ENCODE data around the gene CLN6.

Gene CLN6

DNA sequence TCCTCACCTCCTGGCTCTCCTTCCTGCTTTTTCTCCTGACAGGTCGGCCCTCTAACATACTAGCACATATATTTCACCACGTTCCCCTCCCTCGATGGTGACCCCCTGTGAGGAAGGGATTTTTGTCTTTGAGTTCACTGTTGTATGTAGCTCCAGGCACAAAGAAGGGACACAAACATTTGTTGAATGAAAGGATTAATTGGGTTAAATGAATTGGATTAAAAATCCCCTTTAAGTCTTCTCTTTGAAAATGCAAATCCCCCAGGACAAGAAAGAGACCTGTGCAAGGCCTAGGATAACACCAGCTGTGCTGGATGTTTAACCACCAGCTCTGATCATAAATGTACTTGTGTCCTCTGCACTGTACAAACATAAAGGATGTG, 27.7 kb downstream of the CLN6 start:
- TF ChIP-seq POLR2A (IDR thresholded peaks at IDR 0.05; ENCODE audit: extremely low read depth, insufficient read length) (no peak), CTCF (IDR thresholded peaks at IDR 0.05; ENCODE audit: low read depth, low read length) (no peak), MYC (IDR thresholded peaks at IDR 0.05; ENCODE audit: low read depth, low read length) (no peak), MAX (IDR thresholded peaks at IDR 0.05; ENCODE audit: low read depth, low read length) (no peak)
- DNase-seq (ENCODE audit: low read depth) = no peak
- no peak overlapping the region for H3K4me3 ChIP-seq (ENCODE audit: low read depth, low read length)

DNA sequence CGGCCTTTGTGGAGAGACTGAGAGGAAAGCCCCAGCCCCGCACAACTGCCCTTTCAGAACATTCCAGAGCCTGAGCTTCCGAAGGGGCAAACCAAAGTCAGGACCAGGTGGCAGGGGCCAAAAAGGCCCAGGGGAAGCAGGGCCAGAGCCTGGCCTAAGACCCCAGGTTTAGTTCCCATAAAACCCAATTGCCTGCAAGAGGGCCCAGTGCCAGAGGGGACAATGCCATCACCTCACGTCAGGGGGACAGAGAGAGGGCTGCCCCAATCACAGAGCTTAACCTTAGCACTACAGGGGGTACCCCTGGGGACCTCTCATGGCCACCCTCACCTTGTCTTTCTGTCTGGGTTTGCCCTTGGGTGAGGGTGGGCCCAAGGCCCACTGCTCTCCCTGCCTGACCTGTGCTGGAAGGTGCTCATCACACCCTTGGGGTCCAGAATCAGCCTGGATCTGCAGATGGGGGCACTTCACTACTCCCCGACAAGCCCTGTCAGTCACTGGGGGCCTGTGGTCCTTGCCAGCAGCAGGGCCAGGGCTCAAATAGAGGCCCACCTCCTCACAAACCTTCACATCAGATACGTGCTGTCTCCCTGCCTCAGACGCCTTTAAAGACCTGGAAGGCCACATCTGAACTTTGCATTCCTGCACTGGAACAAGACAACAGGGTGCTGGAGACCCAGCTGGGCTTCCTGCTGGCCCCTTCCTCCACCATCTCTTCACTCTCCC, 28.2 kb downstream of the CLN6 start:
- H3K4me3 ChIP-seq (ENCODE audit: low read depth, low read length) = no peak overlapping the region
- TF ChIP-seq CTCF (IDR thresholded peaks at IDR 0.05; ENCODE audit: low read depth, low read length) = no peak
- no peak for TF ChIP-seq MYC (IDR thresholded peaks at IDR 0.05; ENCODE audit: low read depth, low read length)
- no peak for TF ChIP-seq POLR2A (IDR thresholded peaks at IDR 0.05; ENCODE audit: extremely low read depth, insufficient read length)
- TF ChIP-seq MAX (IDR thresholded peaks at IDR 0.05; ENCODE audit: low read depth, low read length) = no peak
- no peak for DNase-seq (ENCODE audit: low read depth)

- TF ChIP-seq MAX (IDR thresholded peaks at IDR 0.05; ENCODE audit: low read depth, low read length) (no peak), POLR2A (IDR thresholded peaks at IDR 0.05; ENCODE audit: extremely low read depth, insufficient read length) (no peak), MYC (IDR thresholded peaks at IDR 0.05; ENCODE audit: low read depth, low read length) (no peak), CTCF (IDR thresholded peaks at IDR 0.05; ENCODE audit: low read depth, low read length) (no peak)
These were observed 29.3 kb downstream of the CLN6 start for GRCh38 chr15:68200016-68200861.

DNA sequence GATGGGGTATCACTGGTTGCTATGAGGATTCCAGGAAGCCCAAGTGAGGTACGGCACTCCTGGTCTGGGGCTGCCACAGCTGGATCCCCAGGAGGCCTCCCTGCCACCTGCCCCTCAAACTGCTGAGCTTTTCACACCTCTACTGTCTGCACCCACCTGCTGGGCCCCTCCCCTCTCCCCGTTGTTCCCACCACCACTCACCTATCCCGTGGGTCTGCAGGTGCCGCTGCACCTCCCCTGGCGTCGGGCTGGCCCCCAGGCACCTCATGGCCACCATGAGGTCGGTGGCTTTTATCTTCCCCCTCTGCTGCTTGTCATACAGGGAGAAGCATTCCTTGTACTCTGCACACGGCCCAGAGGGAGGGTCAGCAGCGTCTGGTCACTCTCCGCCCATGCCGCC, 30.2 kb downstream of the CLN6 start:
- DNase-seq (ENCODE audit: low read depth) = no peak

More at GRCh38 chr15:68200016-68200861, 29.3 kb downstream of the CLN6 start:
- no peak overlapping the region for H3K4me3 ChIP-seq (ENCODE audit: low read depth, low read length)
- no peak for DNase-seq (ENCODE audit: low read depth)

More for the DNA sequence above, 30.2 kb downstream of the CLN6 start:
- no peak for TF ChIP-seq CTCF (IDR thresholded peaks at IDR 0.05; ENCODE audit: low read depth, low read length)
- no peak for TF ChIP-seq MAX (IDR thresholded peaks at IDR 0.05; ENCODE audit: low read depth, low read length)
- no peak for TF ChIP-seq POLR2A (IDR thresholded peaks at IDR 0.05; ENCODE audit: extremely low read depth, insufficient read length)
- TF ChIP-seq MYC (IDR thresholded peaks at IDR 0.05; ENCODE audit: low read depth, low read length) = no peak
- H3K4me3 ChIP-seq (ENCODE audit: low read depth, low read length) = no peak overlapping the region
